Fibroblast of skin of left biceps (primary cell): ENCODE measurements around the gene SPA17.

ENCODE experiments used
- DNase-seq, 2 experiments: peaks; one replicate each; pipeline ENCODE4 v3.0.0-alpha.2; 2013; ENCODE audit warnings: low read depth in 2 of 2

Gene SPA17

GRCh38 chr11:124662106-124662505 is 11.6 kb upstream of the SPA17 start:
- no peak for DNase-seq

GRCh38 chr11:124663861-124664260 is 9.8 kb upstream of the SPA17 start:
- no peak for DNase-seq

GRCh38 chr11:124667601-124668000 is 6.1 kb upstream of the SPA17 start:
- no peak for DNase-seq

- no peak for DNase-seq
These were observed 4.5 kb upstream of the SPA17 start for GRCh38 chr11:124669193-124669592.

- no peak for DNase-seq
These were observed 3.0 kb upstream of the SPA17 start for GRCh38 chr11:124670732-124671131.

- no peak for DNase-seq
These were observed 1.0 kb upstream of the SPA17 start for GRCh38 chr11:124672536-124673215.

GRCh38 chr11:124674168-124674517 is 439 bp downstream of the SPA17 start:
- no peak for DNase-seq

GRCh38 chr11:124674571-124674970 is 867 bp downstream of the SPA17 start:
- no peak for DNase-seq

GRCh38 chr11:124676386-124676785 is 2.7 kb downstream of the SPA17 start:
- DNase-seq: no peak

- no peak for DNase-seq
These were observed 4.7 kb downstream of the SPA17 start for GRCh38 chr11:124678416-124678815.

GRCh38 chr11:124681421-124681820 is 7.7 kb downstream of the SPA17 start:
- no peak for DNase-seq

- no peak for DNase-seq
These were observed 8.7 kb downstream of the SPA17 start for GRCh38 chr11:124682443-124682842.

- DNase-seq: no peak
These were observed 19.4 kb downstream of the SPA17 start for GRCh38 chr11:124693142-124693541.

- DNase-seq: no peak
These were observed 25.8 kb downstream of the SPA17 start for GRCh38 chr11:124699547-124699946.

- no peak for DNase-seq
These were observed 26.3 kb downstream of the SPA17 start for GRCh38 chr11:124700028-124700427.

- no peak for DNase-seq
These were observed 34.1 kb downstream of the SPA17 start for GRCh38 chr11:124707829-124708228.

GRCh38 chr11:124712392-124712791 is 38.7 kb downstream of the SPA17 start:
- DNase-seq: no peak

GRCh38 chr11:124716591-124716990 is 42.9 kb downstream of the SPA17 start:
- DNase-seq: no peak

- DNase-seq: no peak
These were observed 43.7 kb downstream of the SPA17 start for GRCh38 chr11:124717421-124717785.

GRCh38 chr11:124717786-124718651 is 44.3 kb downstream of the SPA17 start:
- DNase-seq: no peak

- no peak for DNase-seq
These were observed 45.1 kb downstream of the SPA17 start for GRCh38 chr11:124718801-124719200.

GRCh38 chr11:124719534-124719933 is 45.8 kb downstream of the SPA17 start:
- DNase-seq: no peak

- no peak for DNase-seq
These were observed 48.5 kb downstream of the SPA17 start for GRCh38 chr11:124722176-124722575.
